Right lobe of liver (tissue), 6 donors: Measurements from ENCODE around the gene DAPK2. TPM values are rescaled to one million over a fixed set of nuclear protein-coding genes. Genes with fewer than 3 reads are reported as not detected.

Experiments used
- ATAC-seq, 4 donors: fragments of 200-7000 bp; cut with Tn5 transposase; one replicate each; pipeline ENCODE4 v1.9.1; 2020; ENCODE audit warnings: mild to moderate bottlenecking in 4 of 4, moderate library complexity in 4 of 4
- DNase-seq, 3 donors: peaks; one replicate each; pipeline ENCODE4 v3.0.0-alpha.2; 2020
- H3K27ac ChIP-seq, 3 donors: fragments of 200-600 bp; one replicate each; pipeline ENCODE4 v1.8.0; 2022
- H3K27me3 ChIP-seq, 2 donors: fragments of 200-600 bp; one replicate each; pipeline ENCODE4 v1.8.0; 2022
- H3K36me3 ChIP-seq, 4 donors: fragments of 200-600 bp; sonication (generic) in 1 of 4; one replicate each; pipeline versions ENCODE4 v1.5.1 to v1.8.0; 2017 to 2022; ENCODE audit warnings: control low read depth in 1 of 4
- H3K4me1 ChIP-seq, 4 donors: fragments of 200-600 bp; sonication (generic) in 1 of 4; one replicate each; pipeline versions ENCODE4 v1.5.1 to v1.8.0; 2017 to 2022; ENCODE audit warnings: control low read depth in 1 of 4
- H3K4me3 ChIP-seq, 3 donors: fragments of 200-600 bp; one replicate each; pipeline ENCODE4 v1.8.0; 2022
- H3K9me3 ChIP-seq, 4 donors: fragments of 200-600 bp; sonication (generic) in 1 of 4; one replicate each; pipeline versions ENCODE4 v1.5.1 to v1.8.0; 2017 to 2022; ENCODE audit warnings: control low read depth in 1 of 4
- POLR2A ChIP-seq: fragments of 450-650 bp; IDR thresholded peaks from one replicate; pipeline ENCODE4 v1.6.1; 2017; ENCODE audit warnings: antibody characterized with exemption, mild to moderate bottlenecking
- WGBS: methylation state at CpG from one replicate; pipeline ENCODE4 v1.1.6; 2018; ENCODE audit warnings: low coverage, low lambda C conversion rate; ENCODE audit not compliant: insufficient coverage; ENCODE audit errors: missing lambda C conversion rate; 5-methylcytosine and 5-hydroxymethylcytosine counted together
- intact Hi-C, 2 donors: fragments of 100-400 bp; cut with DNase I; formaldehyde crosslinking; loops; one replicate each; pipeline versions ENCODE4 v1.11.2 to v1.14.1; 2022
- total RNA-seq, 6 experiments: library from RNA; depleted of rRNA in 2 of 6; stranded (reverse); fragments of >200 nt in 2 of 6; fragmentation: NEBNext Ultra II Directional in 3 of 6; extraction: Animal tissue kit (Norgen Biotek cat#: 25700) in 3 of 6; gene quantifications; one replicate each; pipeline versions ENCODE4 v1.1.0 to v1.2.4, GENCODE V29; 2016 to 2023
- TF ChIP-seq, protein P1 (sequence below), 4 donors: fragments of 200-600 bp in 3 of 4; fragments of 450-650 bp in 1 of 4; IDR thresholded peaks; one replicate each; pipeline versions ENCODE4 v1.5.1 to v1.8.0; 2016 to 2022; ENCODE audit warnings: antibody characterized with exemption in 4 of 4, mild to moderate bottlenecking in 2 of 4
- donor health status: DM: no; HTN: yes; CAD: no.
- donor health status: DM: no; HTN: no; CAD: no.
- donor health status: DM: no; HTN: no; CAD: no.
- donor health status: DM: no; HTN: yes; CAD: no.
- donor health status: DM: no; HTN: yes; CAD: no.

DAPK2 gene
- total RNA-seq, 6 experiments from 2014 or later, result 1.5 to 11.5 (median 4.7) TPM

DNA sequence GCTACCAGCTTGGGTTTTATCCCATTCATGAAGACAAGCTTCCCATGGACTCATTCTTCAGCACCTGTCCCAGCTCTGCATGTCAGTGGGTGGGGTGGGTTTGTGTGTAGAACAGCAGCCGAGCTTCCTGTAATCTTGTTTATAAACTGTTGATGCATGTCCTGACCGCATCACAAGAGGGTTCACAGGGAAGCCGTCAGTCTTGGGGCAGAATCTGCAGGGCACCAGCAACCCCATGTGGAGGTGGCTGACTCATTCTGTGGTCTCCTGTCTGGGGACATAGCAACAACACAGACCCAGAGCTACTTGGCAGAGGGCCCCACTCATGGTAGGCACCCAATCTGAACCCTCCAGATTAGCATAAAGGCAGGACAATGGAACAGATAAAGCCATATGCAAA lies 35.6 kb downstream of the DAPK2 start:
- WGBS, result 50% methylated on average over 2 of the region's 3 CpGs
- TF ChIP-seq POLR2A, result no peak
- TF ChIP-seq, protein P1, sequence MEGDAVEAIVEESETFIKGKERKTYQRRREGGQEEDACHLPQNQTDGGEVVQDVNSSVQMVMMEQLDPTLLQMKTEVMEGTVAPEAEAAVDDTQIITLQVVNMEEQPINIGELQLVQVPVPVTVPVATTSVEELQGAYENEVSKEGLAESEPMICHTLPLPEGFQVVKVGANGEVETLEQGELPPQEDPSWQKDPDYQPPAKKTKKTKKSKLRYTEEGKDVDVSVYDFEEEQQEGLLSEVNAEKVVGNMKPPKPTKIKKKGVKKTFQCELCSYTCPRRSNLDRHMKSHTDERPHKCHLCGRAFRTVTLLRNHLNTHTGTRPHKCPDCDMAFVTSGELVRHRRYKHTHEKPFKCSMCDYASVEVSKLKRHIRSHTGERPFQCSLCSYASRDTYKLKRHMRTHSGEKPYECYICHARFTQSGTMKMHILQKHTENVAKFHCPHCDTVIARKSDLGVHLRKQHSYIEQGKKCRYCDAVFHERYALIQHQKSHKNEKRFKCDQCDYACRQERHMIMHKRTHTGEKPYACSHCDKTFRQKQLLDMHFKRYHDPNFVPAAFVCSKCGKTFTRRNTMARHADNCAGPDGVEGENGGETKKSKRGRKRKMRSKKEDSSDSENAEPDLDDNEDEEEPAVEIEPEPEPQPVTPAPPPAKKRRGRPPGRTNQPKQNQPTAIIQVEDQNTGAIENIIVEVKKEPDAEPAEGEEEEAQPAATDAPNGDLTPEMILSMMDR (IDR thresholded peaks at IDR 0.05), result no peak
- H3K4me1 ChIP-seq, result peaks cover 0 to 20% (median 4%) of the 10 kb centered on the region in 4 donors
- H3K27ac ChIP-seq, result no peak overlapping the region
- DNase-seq, result no peak
- peak; percentile 23 to 46 (median 34) for ATAC-seq
- H3K9me3 ChIP-seq, result no peaks in the 10 kb centered on the region
- intact Hi-C loops, result no loop called here
- no peaks in the 10 kb centered on the region for H3K27me3 ChIP-seq
- no peak overlapping the region for H3K4me3 ChIP-seq
- no peaks in the 10 kb centered on the region for H3K36me3 ChIP-seq

DNA sequence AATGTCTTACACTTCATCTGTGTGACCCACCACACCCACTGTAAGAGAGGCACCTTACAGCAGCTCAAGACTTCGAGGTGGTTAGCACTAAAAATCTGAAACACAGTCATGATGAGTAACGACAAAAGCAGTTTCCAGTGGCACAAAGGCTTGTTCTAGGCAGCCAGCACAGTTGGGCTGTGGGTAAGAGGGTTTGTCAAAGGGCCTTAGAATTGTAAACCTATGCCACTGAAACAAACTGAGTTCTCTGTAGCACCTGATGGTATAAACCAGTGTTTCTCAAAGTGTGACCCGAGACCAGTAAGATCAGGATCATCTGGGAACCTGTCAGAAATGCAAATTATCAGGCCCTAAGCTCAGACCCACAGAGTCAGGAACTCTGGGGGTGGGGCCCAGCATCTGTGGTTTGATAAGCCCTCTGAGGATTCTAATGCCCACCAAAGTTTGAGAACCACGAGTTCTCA lies 36.5 kb downstream of the DAPK2 start:
- no peak for TF ChIP-seq POLR2A
- intact Hi-C loops, result no loop called here
- H3K36me3 ChIP-seq, result no peaks in the 10 kb centered on the region
- H3K4me3 ChIP-seq, result no peak overlapping the region
- DNase-seq, result no peak
- peaks cover 0 to 12% (median 1%) of the 10 kb centered on the region in 4 donors for H3K4me1 ChIP-seq
- H3K27ac ChIP-seq, result no peak overlapping the region
- H3K27me3 ChIP-seq, result no peaks in the 10 kb centered on the region
- WGBS, result 70% methylated on average over 4 of the region's 4 CpGs
- H3K9me3 ChIP-seq, result no peaks in the 10 kb centered on the region
- no peak for ATAC-seq

DNA sequence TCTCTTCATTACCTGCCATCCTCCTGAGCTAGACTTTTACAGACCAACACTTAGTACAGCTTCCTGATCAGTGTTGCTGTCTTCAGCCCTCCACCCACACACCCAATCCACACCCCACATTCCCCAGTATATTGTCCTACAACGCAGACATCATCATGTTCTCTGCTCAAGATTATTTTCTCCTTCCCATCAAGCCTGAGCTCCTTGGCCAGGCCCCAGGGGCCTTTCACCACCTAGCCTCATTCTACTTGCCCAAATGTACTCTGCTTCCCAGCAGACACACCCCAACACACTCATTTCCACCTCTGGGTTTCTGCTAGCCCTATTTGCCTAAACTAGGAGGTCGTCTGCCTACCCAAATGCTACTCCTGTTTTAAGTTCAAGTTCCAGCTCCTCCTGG lies 37.0 kb downstream of the DAPK2 start:
- DNase-seq (no peak), ATAC-seq (no peak)
- Histone ChIP-seq H3K36me3 (no peaks in the 10 kb centered on the region), H3K27me3 (no peaks in the 10 kb centered on the region), H3K9me3 (no peaks in the 10 kb centered on the region), H3K4me3 (no peak overlapping the region), H3K4me1 (peaks cover 0 to 6% (median 0%) of the 10 kb centered on the region in 4 donors), H3K27ac (no peak overlapping the region)
- intact Hi-C loops, result no loop called here
- TF ChIP-seq, protein P1 (IDR thresholded peaks at IDR 0.05), result no peak
- no peak for TF ChIP-seq POLR2A
- WGBS, result 69% methylated on average over 2 of the region's 2 CpGs

DNA sequence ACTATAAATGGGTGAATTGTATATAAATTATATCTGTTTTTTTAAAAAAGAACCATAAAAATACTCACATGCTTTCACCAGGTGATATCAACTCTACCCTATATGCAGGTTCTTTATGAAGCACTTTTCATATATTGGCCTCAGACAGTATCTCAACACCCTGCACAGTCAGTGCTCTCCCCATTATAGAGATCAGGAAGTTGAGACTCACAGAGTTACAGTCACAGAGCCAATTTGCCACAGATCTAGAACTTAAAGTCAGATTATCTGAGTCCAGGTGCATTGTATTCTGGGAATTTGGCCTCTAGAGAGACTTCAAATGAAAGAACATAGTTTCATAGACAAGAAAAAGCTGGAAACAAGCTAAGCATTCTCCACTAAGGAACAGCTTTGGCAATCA lies 38.1 kb downstream of the DAPK2 start:
- ATAC-seq (no peak), DNase-seq (no peak)
- Histone ChIP-seq H3K27me3 (no peaks in the 10 kb centered on the region), H3K9me3 (no peaks in the 10 kb centered on the region), H3K27ac (no peak overlapping the region), H3K4me3 (no peak overlapping the region), H3K4me1 (peaks cover 0 to 2% (median 0%) of the 10 kb centered on the region in 4 donors), H3K36me3 (no peaks in the 10 kb centered on the region)
- intact Hi-C loops, result no loop called here
- TF ChIP-seq, protein P1 (IDR thresholded peaks at IDR 0.05), result no peak
- TF ChIP-seq POLR2A, result no peak

DNA sequence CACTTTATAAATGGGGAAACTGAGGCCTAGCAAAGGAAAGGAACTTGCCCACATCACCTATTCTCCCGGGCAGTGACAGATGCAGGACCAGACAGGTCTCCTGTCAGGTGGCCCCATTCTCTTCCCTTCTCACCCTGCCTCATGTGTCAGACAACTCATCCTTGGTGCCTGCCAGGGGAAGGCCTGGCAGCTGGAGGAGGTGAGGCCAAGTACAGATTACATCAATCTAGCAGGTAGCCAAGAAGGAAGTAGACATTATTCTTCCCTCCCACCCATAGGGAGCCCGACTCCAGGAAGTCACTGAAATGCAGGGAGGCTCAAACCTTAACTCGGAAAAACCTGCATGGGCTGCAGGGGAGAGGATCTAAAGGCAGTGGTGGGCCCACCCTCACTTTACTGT lies 39.6 kb downstream of the DAPK2 start:
- Histone ChIP-seq H3K4me1 (peaks cover 0 to 2% (median 0%) of the 10 kb centered on the region in 4 donors), H3K9me3 (no peaks in the 10 kb centered on the region), H3K27ac (no peak overlapping the region), H3K27me3 (no peaks in the 10 kb centered on the region), H3K4me3 (no peak overlapping the region), H3K36me3 (no peaks in the 10 kb centered on the region)
- intact Hi-C loops, result no loop called here
- WGBS, result 100% methylated on average over 1 of the region's 3 CpGs
- DNase-seq, result no peak
- peak in 1 of 4 donors; percentile 45 for ATAC-seq
- TF ChIP-seq, protein P1 (IDR thresholded peaks at IDR 0.05), result no peak
- TF ChIP-seq POLR2A, result no peak
